A549 (cell line): ENCODE measurements around the gene MYO1C. TPM values are rescaled to one million over a fixed set of nuclear protein-coding genes. Genes with fewer than 3 reads are reported as not detected.

ENCODE experiments used
- ATOH8 ChIP-seq: fragments of 250-450 bp; sonication (Bioruptor Pico); IDR thresholded peaks from 2 replicates; pipeline ENCODE4 v1.5.0; 2020; ENCODE audit warnings: low read depth, mild to moderate bottlenecking, moderate library complexity
- BHLHE40 ChIP-seq: IDR thresholded peaks from 2 replicates; pipeline ENCODE4 v1.6.1; 2012; ENCODE audit warnings: low read depth, low read length, inconsistent platforms
- CHD4 ChIP-seq: fragments of 200-600 bp; sonication (generic); IDR thresholded peaks from 2 replicates; pipeline ENCODE4 v1.6.1; 2016; ENCODE audit warnings: antibody characterized with exemption, mild to moderate bottlenecking, borderline replicate concordance
- CTCF ChIP-seq: fragments of >200 bp; sonication (Bioruptor Twin); formaldehyde crosslinking; IDR thresholded peaks from 3 replicates; pipeline ENCODE4 v1.5.1; 2016
- FOSB ChIP-seq: fragments of 250-450 bp; sonication (Bioruptor Pico); IDR thresholded peaks from 2 replicates; pipeline ENCODE4 v1.5.0; 2020; ENCODE audit warnings: mild to moderate bottlenecking, moderate library complexity
- FOSL2 ChIP-seq, 2 experiments: fragments of 450-650 bp in 1 of 2; fragments of >200 bp in 1 of 2; sonication (Bioruptor Twin) in 1 of 2; formaldehyde crosslinking; IDR thresholded peaks; 2 replicates each; pipeline versions ENCODE4 v1.5.0 to v1.6.1; 2016 to 2020; ENCODE audit warnings: mild to moderate bottlenecking in 1 of 2, moderate library complexity in 1 of 2
- FOXS1 ChIP-seq: fragments of 250-450 bp; sonication (Bioruptor Pico); IDR thresholded peaks from 2 replicates; pipeline ENCODE4 v1.5.0; 2020; ENCODE audit warnings: mild to moderate bottlenecking, moderate library complexity
- HDAC2 ChIP-seq: fragments of 200-600 bp; sonication (generic); IDR thresholded peaks from 2 replicates; pipeline ENCODE4 v1.6.1; 2016
- HMGXB4 ChIP-seq: fragments of 250-450 bp; sonication (Bioruptor Pico); IDR thresholded peaks from 2 replicates; pipeline ENCODE4 v1.5.0; 2021; ENCODE audit warnings: mild to moderate bottlenecking, moderate library complexity, borderline replicate concordance
- HOXB13 ChIP-seq: fragments of 250-450 bp; sonication (Bioruptor Pico); IDR thresholded peaks from 2 replicates; pipeline ENCODE4 v1.5.0; 2020; ENCODE audit warnings: low read depth, mild to moderate bottlenecking, moderate library complexity
- JUN ChIP-seq, 2 experiments: fragments of >200 bp; sonication (Bioruptor Twin); formaldehyde crosslinking; IDR thresholded peaks; 2 replicates in 1 of 2; 3 replicates in 1 of 2; pipeline ENCODE4 v1.6.1; 2016 to 2017
- KDM1A ChIP-seq: fragments of 200-600 bp; sonication (generic); IDR thresholded peaks from 2 replicates; pipeline ENCODE4 v1.6.1; 2016; ENCODE audit warnings: low read depth, mild to moderate bottlenecking
- KDM5A ChIP-seq: fragments of 200-600 bp; sonication (generic); IDR thresholded peaks from 2 replicates; pipeline ENCODE4 v1.6.1; 2016; ENCODE audit warnings: antibody characterized with exemption, mild to moderate bottlenecking
- MAFK ChIP-seq: fragments of 450-650 bp; IDR thresholded peaks from 2 replicates; pipeline ENCODE4 v1.6.1; 2014; ENCODE audit not compliant: partially characterized antibody
- MAZ ChIP-seq: fragments of 150-350 bp; IDR thresholded peaks from 2 replicates; pipeline ENCODE4 v1.6.1; 2014; ENCODE audit warnings: antibody characterized with exemption, low read depth, low read length, borderline replicate concordance
- NR3C1 ChIP-seq: fragments of >200 bp; sonication (Bioruptor Twin); formaldehyde crosslinking; IDR thresholded peaks from 3 replicates; pipeline ENCODE4 v1.6.1; 2017
- RAD21 ChIP-seq, 2 experiments: fragments of >200 bp in 1 of 2; sonication (Bioruptor Twin) in 1 of 2; formaldehyde crosslinking in 1 of 2; IDR thresholded peaks in 1 of 2; conservative IDR thresholded peaks in 1 of 2; 2 replicates in 1 of 2; 3 replicates in 1 of 2; pipeline ENCODE4 v1.6.1; 2012 to 2018; ENCODE audit warnings: inconsistent platforms in 1 of 2
- RARB ChIP-seq: fragments of 250-450 bp; sonication (Bioruptor Pico); IDR thresholded peaks from 2 replicates; pipeline ENCODE4 v1.8.0; 2021; ENCODE audit warnings: mild to moderate bottlenecking, moderate library complexity
- polyA plus RNA-seq, 4 experiments: library from polyadenylated mRNA; depleted of rRNA in 3 of 4; stranded (reverse); fragments of >200 nt; fragmentation: RNase III in 1 of 4; extraction: RNeasy Plus Mini Kit Qiagen cat#74134 plus additional on column Dnase treatment in 1 of 4; gene quantifications; 2 replicates in 3 of 4; 3 replicates in 1 of 4; pipeline ENCODE4 v1.2.3, GENCODE V29; 2011 to 2017
- TF ChIP-seq, protein P1 (sequence below): IDR thresholded peaks from 2 replicates; pipeline ENCODE4 v1.6.1; 2012; ENCODE audit warnings: low read depth, borderline replicate concordance
- TF ChIP-seq, protein P2 (sequence below): fragments of 450-650 bp; IDR thresholded peaks from 2 replicates; pipeline ENCODE4 v1.6.1; 2014; ENCODE audit warnings: antibody characterized with exemption
- TF ChIP-seq, protein P3 (sequence below): fragments of >200 bp; sonication (Bioruptor Twin); formaldehyde crosslinking; IDR thresholded peaks from 2 replicates; pipeline ENCODE4 v1.6.1; 2016

The MYO1C gene
- polyA plus RNA-seq, 2 of the 4 experiments (the other 2 are of a cell fraction) = 101 to 123 TPM

DNA sequence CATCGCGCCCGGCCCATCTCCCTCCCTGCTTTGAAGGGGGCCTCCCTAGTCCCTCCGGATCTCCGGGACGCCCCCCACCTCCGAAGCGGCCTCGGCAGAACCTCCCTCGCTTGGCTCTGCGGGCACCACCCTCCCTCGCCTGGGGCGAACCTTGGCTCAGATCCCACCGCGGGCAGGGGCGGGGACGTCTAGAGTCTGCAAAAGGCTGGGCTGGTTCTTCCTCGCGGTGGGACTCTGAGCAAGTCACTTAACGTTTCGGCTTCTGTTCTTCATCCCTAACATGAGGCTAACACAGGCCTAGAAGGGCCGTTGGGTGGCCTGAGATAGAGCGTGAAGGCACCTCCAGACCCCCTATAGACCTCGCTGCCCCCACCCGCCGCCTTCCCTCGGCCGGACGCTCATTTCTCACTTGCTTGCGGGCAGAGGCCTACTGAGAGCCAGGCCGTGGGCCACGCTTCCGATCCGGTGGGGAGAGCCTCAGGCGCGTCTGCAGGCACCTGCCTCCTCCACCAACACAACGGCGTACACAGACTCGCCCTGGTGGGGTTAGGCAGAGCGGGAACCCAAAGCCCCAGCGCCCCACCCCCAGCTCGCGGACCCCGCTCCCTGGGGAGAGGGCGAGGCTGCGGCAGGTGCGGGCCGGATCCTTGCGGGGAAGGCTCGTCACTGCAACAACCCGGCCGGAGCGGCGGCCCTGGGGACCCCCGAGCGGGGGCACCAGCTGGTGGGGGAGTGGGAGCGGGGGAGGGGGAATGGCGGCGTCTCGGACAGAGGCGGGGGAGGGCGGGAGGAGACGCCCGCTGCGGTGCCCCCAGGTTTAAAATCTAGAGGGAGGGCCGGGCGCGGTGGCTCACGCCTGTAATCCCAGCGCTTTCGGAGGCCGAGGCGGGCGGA lies 5.4 kb downstream of the MYO1C start (continued):
- TF ChIP-seq, protein P1, sequence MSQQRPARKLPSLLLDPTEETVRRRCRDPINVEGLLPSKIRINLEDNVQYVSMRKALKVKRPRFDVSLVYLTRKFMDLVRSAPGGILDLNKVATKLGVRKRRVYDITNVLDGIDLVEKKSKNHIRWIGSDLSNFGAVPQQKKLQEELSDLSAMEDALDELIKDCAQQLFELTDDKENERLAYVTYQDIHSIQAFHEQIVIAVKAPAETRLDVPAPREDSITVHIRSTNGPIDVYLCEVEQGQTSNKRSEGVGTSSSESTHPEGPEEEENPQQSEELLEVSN = peak; percentile 82
- TF ChIP-seq, protein P2, sequence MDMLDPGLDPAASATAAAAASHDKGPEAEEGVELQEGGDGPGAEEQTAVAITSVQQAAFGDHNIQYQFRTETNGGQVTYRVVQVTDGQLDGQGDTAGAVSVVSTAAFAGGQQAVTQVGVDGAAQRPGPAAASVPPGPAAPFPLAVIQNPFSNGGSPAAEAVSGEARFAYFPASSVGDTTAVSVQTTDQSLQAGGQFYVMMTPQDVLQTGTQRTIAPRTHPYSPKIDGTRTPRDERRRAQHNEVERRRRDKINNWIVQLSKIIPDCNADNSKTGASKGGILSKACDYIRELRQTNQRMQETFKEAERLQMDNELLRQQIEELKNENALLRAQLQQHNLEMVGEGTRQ = no peak
- TF ChIP-seq HDAC2 = no peak
- peak; percentile 18 for TF ChIP-seq CHD4
- TF ChIP-seq MAZ = no peak
- TF ChIP-seq BHLHE40 = no peak
- TF ChIP-seq RARB (CRISPR knock-in tag) = 0 out of 2 replicates have a peak, but pooled peaks have one; percentile 2
- TF ChIP-seq HMGXB4 (CRISPR knock-in tag) = no peak
- TF ChIP-seq NR3C1 = no peak
- no peak for TF ChIP-seq HOXB13 (CRISPR knock-in tag)
- TF ChIP-seq ATOH8 = no peak
- TF ChIP-seq RAD21 (conservative IDR thresholded peaks at IDR 0.05 in 1 of 2, IDR thresholded peaks at IDR 0.05 in 1 of 2) = no peak
- no peak for TF ChIP-seq CTCF
- no peak for TF ChIP-seq FOXS1 (CRISPR knock-in tag)
- TF ChIP-seq KDM1A = peak; percentile 18; the same call in 1 of the 2 replicates
- TF ChIP-seq MAFK = no peak
- no peak; a peak in 1 of 5 replicates for TF ChIP-seq JUN (IDR thresholded peaks at IDR 0.05)
- no peak for TF ChIP-seq KDM5A
- TF ChIP-seq, protein P3, sequence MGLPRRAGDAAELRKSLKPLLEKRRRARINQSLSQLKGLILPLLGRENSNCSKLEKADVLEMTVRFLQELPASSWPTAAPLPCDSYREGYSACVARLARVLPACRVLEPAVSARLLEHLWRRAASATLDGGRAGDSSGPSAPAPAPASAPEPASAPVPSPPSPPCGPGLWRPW = no peak
- no peak for TF ChIP-seq FOSB (CRISPR knock-in tag)
- TF ChIP-seq FOSL2 (IDR thresholded peaks at IDR 0.05) = no peak
- TF ChIP-seq FOSL2 (CRISPR knock-in tag; IDR thresholded peaks at IDR 0.05) = no peak
